ENCODE results near the gene INTS14. TPM values are rescaled to one million over a fixed set of nuclear protein-coding genes. Genes with fewer than 3 reads are reported as not detected.
A peak's percentile ranks its signal among the peaks of the same experiment; 100 is the strongest.

The INTS14 gene
- total and polyA plus RNA-seq, 9 of the 15 experiments (the other 6 are each of a cell fraction or from before 2014, with no cell fraction given), result 30.5 to 92.4 (median 46.5) TPM

DNA sequence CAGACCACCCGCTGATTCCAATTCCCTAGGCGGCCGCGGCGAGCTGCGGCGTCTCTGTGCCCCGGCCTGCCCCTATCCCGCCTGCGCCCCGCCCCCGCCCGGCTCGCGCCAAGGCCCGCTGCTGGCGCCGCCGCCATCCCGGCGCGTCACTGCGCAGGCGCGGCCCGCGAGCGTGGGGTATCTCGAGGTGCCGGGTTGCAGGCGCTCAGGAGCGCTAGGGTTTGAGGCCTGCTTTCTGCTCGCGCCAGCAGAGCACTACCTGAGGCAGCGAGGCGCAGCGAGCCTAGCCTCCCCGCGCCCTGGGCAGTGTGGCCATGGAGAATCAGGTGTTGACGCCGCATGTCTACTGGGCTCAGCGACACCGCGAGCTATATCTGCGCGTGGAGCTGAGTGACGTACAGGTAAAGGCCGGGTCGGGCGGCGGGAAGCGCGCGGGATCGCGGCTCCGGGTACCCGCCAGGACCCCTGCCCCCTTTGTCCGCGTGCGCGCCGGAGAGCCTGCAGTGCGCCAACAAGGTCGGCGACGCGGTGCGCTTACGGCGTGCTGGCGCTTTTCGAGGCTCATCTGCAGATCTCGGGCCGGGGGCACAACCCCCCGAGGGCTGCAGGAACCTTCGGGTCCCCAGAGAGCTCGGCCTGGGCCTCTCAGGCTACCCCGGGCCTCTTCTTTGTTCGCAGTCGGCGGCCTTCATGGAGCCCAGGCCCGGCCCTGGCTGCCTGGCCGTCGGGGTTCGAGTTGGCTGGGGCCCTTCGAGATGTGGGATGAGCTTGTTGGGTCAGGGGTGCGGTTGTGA is 80.4 kb downstream of the INTS14 start, which contains the start of gene HACD3 (continued):
- TF ChIP-seq, protein P1, sequence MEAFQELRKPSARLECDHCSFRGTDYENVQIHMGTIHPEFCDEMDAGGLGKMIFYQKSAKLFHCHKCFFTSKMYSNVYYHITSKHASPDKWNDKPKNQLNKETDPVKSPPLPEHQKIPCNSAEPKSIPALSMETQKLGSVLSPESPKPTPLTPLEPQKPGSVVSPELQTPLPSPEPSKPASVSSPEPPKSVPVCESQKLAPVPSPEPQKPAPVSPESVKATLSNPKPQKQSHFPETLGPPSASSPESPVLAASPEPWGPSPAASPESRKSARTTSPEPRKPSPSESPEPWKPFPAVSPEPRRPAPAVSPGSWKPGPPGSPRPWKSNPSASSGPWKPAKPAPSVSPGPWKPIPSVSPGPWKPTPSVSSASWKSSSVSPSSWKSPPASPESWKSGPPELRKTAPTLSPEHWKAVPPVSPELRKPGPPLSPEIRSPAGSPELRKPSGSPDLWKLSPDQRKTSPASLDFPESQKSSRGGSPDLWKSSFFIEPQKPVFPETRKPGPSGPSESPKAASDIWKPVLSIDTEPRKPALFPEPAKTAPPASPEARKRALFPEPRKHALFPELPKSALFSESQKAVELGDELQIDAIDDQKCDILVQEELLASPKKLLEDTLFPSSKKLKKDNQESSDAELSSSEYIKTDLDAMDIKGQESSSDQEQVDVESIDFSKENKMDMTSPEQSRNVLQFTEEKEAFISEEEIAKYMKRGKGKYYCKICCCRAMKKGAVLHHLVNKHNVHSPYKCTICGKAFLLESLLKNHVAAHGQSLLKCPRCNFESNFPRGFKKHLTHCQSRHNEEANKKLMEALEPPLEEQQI (IDR thresholded peaks at IDR 0.05), result no peak
- TF ChIP-seq CCNT2 (IDR thresholded peaks at IDR 0.05; ENCODE audit: borderline replicate concordance, extremely low read depth, insufficient read length, low read depth, low read length) (peak; percentile 54), ZNF764 (CRISPR knock-in tag; IDR thresholded peaks at IDR 0.05; ENCODE audit: low read depth) (no peak), TAF1 (IDR thresholded peaks at IDR 0.05; ENCODE audit: control insufficient read depth, extremely low read depth, insufficient read depth, low read length, severe bottlenecking) (peak; percentile 59), PYGO2 (tag; IDR thresholded peaks at IDR 0.05) (no peak), SMAD3 (CRISPR knock-in tag; conservative IDR thresholded peaks at IDR 0.05) (no peak), ZNF589 (CRISPR knock-in tag; IDR thresholded peaks at IDR 0.05; ENCODE audit: low read depth) (no peak), ZNF444 (CRISPR knock-in tag; IDR thresholded peaks at IDR 0.05) (no peak), ZNF79 (CRISPR knock-in tag; IDR thresholded peaks at IDR 0.05; ENCODE audit: low read depth) (no peak), NCOA2 (IDR thresholded peaks at IDR 0.05; ENCODE audit: partially characterized antibody in 2 of 2) (no peak), ZNF175 (CRISPR knock-in tag; IDR thresholded peaks at IDR 0.05; ENCODE audit: low read depth) (no peak), MYC (IDR thresholded peaks at IDR 0.05; ENCODE audit: low read depth, low read length) (peak; percentile 80), MYC (CRISPR knock-in tag; IDR thresholded peaks at IDR 0.05; ENCODE audit: borderline replicate concordance, low read depth) (peak; percentile 88; the same call in 1 of the 2 replicates), NCOR1 (IDR thresholded peaks at IDR 0.05) (no peak), SREBF1 (IDR thresholded peaks at IDR 0.05; ENCODE audit: borderline replicate concordance, low read depth, low read length) (no peak), RBM22 (IDR thresholded peaks at IDR 0.05; ENCODE audit: low read depth, low read length, poor library complexity, severe bottlenecking) (no peak), RB1 (IDR thresholded peaks at IDR 0.05; ENCODE audit: low read depth) (peak; percentile 69), TEAD4 (IDR thresholded peaks at IDR 0.05; ENCODE audit: low read length) (no peak; the same call in 1 of the 2 replicates), TEAD4 (CRISPR knock-in tag; IDR thresholded peaks at IDR 0.05; ENCODE audit: borderline replicate concordance) (no peak), NFATC3 (IDR thresholded peaks at IDR 0.05) (no peak), POLR2H (tag; IDR thresholded peaks at IDR 0.05; ENCODE audit: low read depth) (no peak), ZNF316 (IDR thresholded peaks at IDR 0.05) (no peak)
- TF ChIP-seq, protein P2, sequence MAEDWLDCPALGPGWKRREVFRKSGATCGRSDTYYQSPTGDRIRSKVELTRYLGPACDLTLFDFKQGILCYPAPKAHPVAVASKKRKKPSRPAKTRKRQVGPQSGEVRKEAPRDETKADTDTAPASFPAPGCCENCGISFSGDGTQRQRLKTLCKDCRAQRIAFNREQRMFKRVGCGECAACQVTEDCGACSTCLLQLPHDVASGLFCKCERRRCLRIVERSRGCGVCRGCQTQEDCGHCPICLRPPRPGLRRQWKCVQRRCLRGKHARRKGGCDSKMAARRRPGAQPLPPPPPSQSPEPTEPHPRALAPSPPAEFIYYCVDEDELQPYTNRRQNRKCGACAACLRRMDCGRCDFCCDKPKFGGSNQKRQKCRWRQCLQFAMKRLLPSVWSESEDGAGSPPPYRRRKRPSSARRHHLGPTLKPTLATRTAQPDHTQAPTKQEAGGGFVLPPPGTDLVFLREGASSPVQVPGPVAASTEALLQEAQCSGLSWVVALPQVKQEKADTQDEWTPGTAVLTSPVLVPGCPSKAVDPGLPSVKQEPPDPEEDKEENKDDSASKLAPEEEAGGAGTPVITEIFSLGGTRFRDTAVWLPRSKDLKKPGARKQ (CRISPR knock-in tag; IDR thresholded peaks at IDR 0.05), result no peak
- TF ChIP-seq, protein P3, sequence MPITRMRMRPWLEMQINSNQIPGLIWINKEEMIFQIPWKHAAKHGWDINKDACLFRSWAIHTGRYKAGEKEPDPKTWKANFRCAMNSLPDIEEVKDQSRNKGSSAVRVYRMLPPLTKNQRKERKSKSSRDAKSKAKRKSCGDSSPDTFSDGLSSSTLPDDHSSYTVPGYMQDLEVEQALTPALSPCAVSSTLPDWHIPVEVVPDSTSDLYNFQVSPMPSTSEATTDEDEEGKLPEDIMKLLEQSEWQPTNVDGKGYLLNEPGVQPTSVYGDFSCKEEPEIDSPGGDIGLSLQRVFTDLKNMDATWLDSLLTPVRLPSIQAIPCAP (CRISPR knock-in tag; IDR thresholded peaks at IDR 0.05; ENCODE audit: borderline replicate concordance), result no peak
